Activated CD8-positive, alpha-beta memory T cell treated with anti-CD3 and anti-CD28 coated beads for 48 hours (primary cell): ENCODE measurements around the gene ACE.

Source experiments
- DNase-seq, 3 experiments: peaks; one replicate each; pipeline ENCODE4 v3.0.0-alpha.2; 2020; ENCODE audit warnings: low read depth in 2 of 3, low spot score in 2 of 3

ACE gene

DNA sequence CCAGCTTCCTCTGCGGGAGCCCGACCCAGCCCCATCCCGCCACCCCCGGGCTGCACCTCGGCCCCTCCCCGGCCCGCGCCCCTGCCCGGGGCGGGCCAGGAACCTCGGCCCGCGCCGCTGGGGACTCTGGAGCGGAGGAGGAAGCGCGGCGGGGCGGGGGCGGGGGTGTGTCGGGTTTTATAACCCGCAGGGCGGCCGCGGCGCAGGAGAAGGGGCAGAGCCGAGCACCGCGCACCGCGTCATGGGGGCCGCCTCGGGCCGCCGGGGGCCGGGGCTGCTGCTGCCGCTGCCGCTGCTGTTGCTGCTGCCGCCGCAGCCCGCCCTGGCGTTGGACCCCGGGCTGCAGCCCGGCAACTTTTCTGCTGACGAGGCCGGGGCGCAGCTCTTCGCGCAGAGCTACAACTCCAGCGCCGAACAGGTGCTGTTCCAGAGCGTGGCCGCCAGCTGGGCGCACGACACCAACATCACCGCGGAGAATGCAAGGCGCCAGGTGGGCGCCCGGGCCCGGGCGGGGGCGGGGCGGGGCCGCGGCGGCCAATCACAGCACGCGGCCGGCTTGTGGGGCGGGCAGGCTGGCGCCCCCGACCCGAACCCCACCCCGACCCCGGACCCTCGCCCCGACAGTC lies at the start of gene ACE:
Gene ACE (plus strand): TSS at position 208 of the 626 bp plus-strand sequence. CDS start 34 bp downstream, at position 242.
- DNase-seq = no peak

DNA sequence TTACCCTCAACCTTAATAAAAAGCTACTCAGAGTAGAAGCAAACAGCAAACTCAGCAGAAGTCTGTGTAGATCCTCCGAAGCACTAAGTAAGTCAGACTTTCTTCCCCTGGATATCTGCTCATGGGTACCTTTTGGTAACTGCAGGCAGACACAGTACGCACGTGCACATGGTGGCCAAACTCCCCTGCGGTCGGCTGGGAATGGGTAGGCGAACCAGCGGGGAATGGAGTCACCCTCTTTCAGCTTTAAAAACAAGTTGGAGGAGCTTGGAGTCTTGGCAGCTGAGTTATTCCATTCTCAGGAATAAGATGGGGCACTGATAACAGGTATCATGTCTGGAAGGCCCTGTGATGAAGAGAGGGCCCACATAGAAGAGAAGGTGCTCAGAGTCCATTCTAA lies 47.1 kb upstream of the ACE start:
- DNase-seq = no peak

DNA sequence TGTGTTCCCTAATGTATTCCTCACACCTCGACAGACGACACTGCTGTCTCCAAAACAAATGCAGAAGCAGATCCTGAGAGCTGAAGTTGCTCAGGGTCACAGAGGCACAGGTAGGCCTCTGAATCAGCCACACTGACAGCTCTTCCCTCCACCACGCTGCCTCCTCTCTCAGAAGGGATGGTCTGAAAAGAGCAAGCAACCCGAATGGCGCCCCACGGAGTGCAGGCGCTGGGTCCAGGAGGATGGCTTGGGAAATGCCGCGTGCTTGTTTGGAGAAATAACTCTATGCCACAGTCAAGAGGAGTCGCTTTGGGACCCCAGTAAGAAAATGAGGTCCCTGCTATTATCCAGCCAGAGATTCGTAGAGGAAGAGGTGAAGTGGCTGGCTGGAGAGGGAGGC lies 46.6 kb upstream of the ACE start:
- DNase-seq = no peak

- DNase-seq = no peak
Observed at GRCh38 chr17:63431618-63431938, 45.3 kb upstream of the ACE start.

- DNase-seq = no peak
Observed at GRCh38 chr17:63431939-63432804, 44.7 kb upstream of the ACE start.

GRCh38 chr17:63433746-63434591 lies 42.9 kb upstream of the ACE start:
- DNase-seq = no peak

- no peak for DNase-seq
Observed at GRCh38 chr17:63434951-63435571, 41.8 kb upstream of the ACE start.

- no peak for DNase-seq
Observed at GRCh38 chr17:63435681-63436522, 41.0 kb upstream of the ACE start.

GRCh38 chr17:63436523-63437110 lies 40.2 kb upstream of the ACE start:
- DNase-seq = no peak

GRCh38 chr17:63437287-63438091 lies 39.4 kb upstream of the ACE start:
- DNase-seq = no peak

- DNase-seq = no peak
Observed at GRCh38 chr17:63438092-63439051, 38.5 kb upstream of the ACE start.

DNA sequence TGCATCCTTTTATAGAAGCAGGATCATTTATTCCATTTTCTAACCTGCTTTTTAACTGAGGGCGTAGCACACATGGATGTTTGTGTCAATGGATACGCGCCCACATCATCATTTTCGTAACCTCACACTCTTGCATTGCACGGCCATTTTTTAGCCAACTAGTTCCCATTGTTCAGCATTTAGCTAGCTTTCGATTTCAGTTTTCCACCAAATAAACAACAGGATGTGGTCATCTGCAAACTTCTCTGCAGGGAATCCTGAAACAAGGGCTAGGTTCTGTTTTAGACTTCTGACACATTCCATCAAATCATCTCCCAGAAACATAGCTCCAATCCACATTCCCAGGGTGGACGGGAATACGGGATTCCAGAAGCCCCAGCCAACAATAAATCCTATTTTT lies 37.2 kb upstream of the ACE start:
- DNase-seq = no peak

DNA sequence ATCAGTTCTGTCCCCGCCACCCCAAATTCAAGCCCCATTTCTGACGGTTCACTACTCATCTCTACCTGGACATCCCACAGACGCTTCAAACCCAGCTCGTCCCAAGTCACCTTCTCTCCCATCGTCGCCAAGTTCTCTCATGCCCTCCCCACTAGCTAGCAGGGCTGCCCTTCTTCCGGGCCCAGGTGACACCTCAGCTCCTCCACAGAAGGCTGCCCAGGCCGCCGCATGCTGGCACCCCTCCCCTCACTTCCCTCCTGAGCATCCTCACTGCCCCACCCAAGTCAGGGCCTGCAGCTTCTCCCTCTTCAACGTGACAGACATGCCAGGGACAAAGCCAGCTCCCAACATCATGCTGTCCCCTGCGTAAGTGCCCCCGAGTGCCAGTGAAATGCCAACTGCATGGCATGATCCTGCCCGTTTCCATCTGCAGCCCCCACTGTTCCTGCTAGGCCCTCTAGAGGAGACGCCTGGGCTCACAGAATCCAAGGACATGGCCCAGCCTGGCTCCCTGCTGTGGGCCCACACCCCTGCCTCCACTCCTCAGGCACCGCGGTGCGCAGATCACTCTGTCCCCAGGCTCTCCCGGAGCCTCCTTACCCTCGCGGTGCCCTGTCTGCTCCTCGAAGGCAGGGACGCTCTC lies 36.6 kb upstream of the ACE start:
- no peak for DNase-seq

GRCh38 chr17:63440770-63441335 lies 36.0 kb upstream of the ACE start:
- no peak for DNase-seq

GRCh38 chr17:63441654-63442053 lies 35.2 kb upstream of the ACE start:
- no peak for DNase-seq

GRCh38 chr17:63442074-63442473 lies 34.8 kb upstream of the ACE start:
- DNase-seq = no peak

- no peak for DNase-seq
Observed at GRCh38 chr17:63442549-63443035, 34.3 kb upstream of the ACE start.
